H1 (cell line): ENCODE data around the gene TRIP13. TPM values are rescaled to one million over a fixed set of nuclear protein-coding genes. Genes with fewer than 3 reads are reported as not detected.

Experiments
- CTCF ChIA-PET: fragments of 300-600 bp; sonication (Branson Sonifier 250); formaldehyde crosslinking; loops from one replicate; lab custom pipeline; 2021; ENCODE audit not compliant: partially characterized antibody; lab: Charles Lee
- POLR2A ChIA-PET: fragments of 300-600 bp; sonication (Branson Sonifier 250); formaldehyde crosslinking; loops from one replicate; lab custom pipeline; 2021; ENCODE audit warnings: inconsistent platforms; ENCODE audit not compliant: partially characterized antibody; lab: Charles Lee
- DNase-seq, 2 experiments: peaks; one replicate each; pipeline versions ENCODE4 v3.0.0 to v3.0.0-alpha.2; 2010 to 2022; ENCODE audit warnings: low spot score in 2 of 2, low read depth in 1 of 2, mixed read lengths in 1 of 2
- FAIRE-seq: peaks from 2 replicates; lab custom pipeline; 2011; peaks lifted over from hg19 to GRCh38; lab: Jason Lieb, UNC
- H2AFZ ChIP-seq: 2 replicates; pipeline ENCODE4 v1.8.1; 2012; ENCODE audit warnings: low read length, inconsistent platforms
- H2AK5ac ChIP-seq: 2 replicates; pipeline ENCODE4 v1.6.1; 2013; ENCODE audit warnings: low read depth, low read length
- H2BK120ac ChIP-seq: replicated peaks from 2 replicates; pipeline ENCODE3; 2013; ENCODE audit warnings: low read depth, low read length, inconsistent platforms
- H2BK12ac ChIP-seq: 2 replicates; pipeline ENCODE4 v1.6.1; 2013; ENCODE audit warnings: low read depth, low read length
- H2BK15ac ChIP-seq: 2 replicates; pipeline ENCODE4 v1.6.1; 2013; ENCODE audit warnings: low read length
- H2BK20ac ChIP-seq: 2 replicates; pipeline ENCODE4 v1.6.1; 2013; ENCODE audit warnings: low read length
- H2BK5ac ChIP-seq: 2 replicates; pipeline ENCODE4 v1.6.1; 2013; ENCODE audit warnings: low read depth, low read length
- H3K14ac ChIP-seq: 2 replicates; pipeline ENCODE4 v1.6.1; 2013; ENCODE audit warnings: inconsistent platforms; ENCODE audit not compliant: insufficient read length
- H3K18ac ChIP-seq: 2 replicates; pipeline ENCODE4 v1.6.1; 2013; ENCODE audit warnings: low read length; ENCODE audit errors: extremely low read depth
- H3K23ac ChIP-seq: 2 replicates; pipeline ENCODE4 v1.6.1; 2013; ENCODE audit warnings: inconsistent platforms; ENCODE audit not compliant: insufficient read length
- H3K23me2 ChIP-seq: 2 replicates; pipeline ENCODE4 v1.6.1; 2013; ENCODE audit warnings: low read depth, low read length
- H3K27ac ChIP-seq: 2 replicates; pipeline ENCODE4 v1.6.1; 2011; ENCODE audit warnings: low read depth, low read length, inconsistent platforms
- H3K27me3 ChIP-seq, 4 experiments: replicated peaks in 1 of 4; 1 replicate in 1 of 4; 2 replicates in 3 of 4; pipeline versions ENCODE4 v1.6.1 to v1.8.1; 2011 to 2013; ENCODE audit warnings: low read length in 3 of 4, mild to moderate bottlenecking in 3 of 4, inconsistent platforms in 2 of 4, mixed read lengths in 2 of 4, moderate library complexity in 1 of 4; ENCODE audit not compliant: control insufficient read depth in 3 of 4, insufficient read depth in 3 of 4; ENCODE audit errors: extremely low read depth in 1 of 4
- H3K36me3 ChIP-seq, 4 experiments: 2 replicates each; pipeline versions ENCODE4 v1.6.1 to v1.8.1; 2011 to 2013; ENCODE audit warnings: mild to moderate bottlenecking in 4 of 4, low read length in 3 of 4, moderate library complexity in 2 of 4, control low read depth in 1 of 4, inconsistent platforms in 1 of 4; ENCODE audit not compliant: insufficient read depth in 4 of 4, control insufficient read depth in 2 of 4
- H3K4ac ChIP-seq: replicated peaks from 2 replicates; pipeline ENCODE3; 2013; ENCODE audit warnings: low read length, low read depth, mixed read lengths, inconsistent platforms; ENCODE audit not compliant: insufficient read length
- H3K4me1 ChIP-seq, 4 experiments: replicated peaks in 1 of 4; 1 replicate in 1 of 4; 2 replicates in 3 of 4; pipeline versions ENCODE4 v1.6.1 to v1.8.1; 2011 to 2013; ENCODE audit warnings: low read length in 3 of 4, inconsistent platforms in 2 of 4, mixed read lengths in 1 of 4; ENCODE audit not compliant: insufficient read depth in 4 of 4, control insufficient read depth in 3 of 4
- H3K4me2 ChIP-seq, 2 experiments: 2 replicates each; pipeline versions ENCODE4 v1.6.1 to v1.8.1; 2011 to 2013; ENCODE audit warnings: low read depth in 2 of 2, low read length in 2 of 2, control low read depth in 1 of 2, inconsistent platforms in 1 of 2, mild to moderate bottlenecking in 1 of 2; ENCODE audit not compliant: insufficient read depth in 1 of 2
- H3K4me3 ChIP-seq, 4 experiments: fragments of 200-600, 300-600 bp in 1 of 4; sonication (generic), shearing (Covaris generic), sonication (Bioruptor Twin) in 1 of 4; 2 replicates each; pipeline versions ENCODE4 v1.5.1 to v1.8.1; 2011 to 2016; ENCODE audit warnings: low read length in 4 of 4, low read depth in 3 of 4, control low read depth in 2 of 4, inconsistent platforms in 2 of 4, mild to moderate bottlenecking in 2 of 4, mixed read lengths in 1 of 4, moderate library complexity in 1 of 4; ENCODE audit not compliant: insufficient read depth in 2 of 4; ENCODE audit errors: extremely low read depth in 1 of 4
- H3K56ac ChIP-seq: replicated peaks from 2 replicates; pipeline ENCODE3; 2013; ENCODE audit warnings: low read depth, mild to moderate bottlenecking, mixed read lengths, low read length, inconsistent platforms; ENCODE audit not compliant: insufficient read length
- H3K79me1 ChIP-seq: 2 replicates; pipeline ENCODE4 v1.6.1; 2013; ENCODE audit warnings: low read depth, low read length, control low read depth
- H3K79me2 ChIP-seq, 2 experiments: 2 replicates each; pipeline versions ENCODE4 v1.6.1 to v1.8.1; 2012 to 2013; ENCODE audit warnings: low read length in 2 of 2, mild to moderate bottlenecking in 2 of 2, inconsistent platforms in 1 of 2; ENCODE audit not compliant: insufficient read depth in 2 of 2, control insufficient read depth in 1 of 2
- H3K9ac ChIP-seq, 4 experiments: replicated peaks in 1 of 4; 1 replicate in 1 of 4; 2 replicates in 3 of 4; pipeline versions ENCODE4 v1.6.1 to v1.8.1; 2011 to 2013; ENCODE audit warnings: low read depth in 3 of 4, low read length in 3 of 4, control low read depth in 2 of 4, mild to moderate bottlenecking in 2 of 4, moderate library complexity in 2 of 4, inconsistent platforms in 1 of 4; ENCODE audit errors: extremely low read depth in 1 of 4
- H3K9me3 ChIP-seq, 2 experiments: 2 replicates each; pipeline versions ENCODE4 v1.6.1 to v1.8.1; 2012 to 2013; ENCODE audit warnings: mild to moderate bottlenecking in 2 of 2, moderate library complexity in 2 of 2, control low read depth in 1 of 2, inconsistent platforms in 1 of 2, low read depth in 1 of 2, low read length in 1 of 2, mixed read lengths in 1 of 2; ENCODE audit not compliant: insufficient read depth in 2 of 2
- H4K20me1 ChIP-seq, 2 experiments: replicated peaks in 1 of 2; 2 replicates each; pipeline versions ENCODE3 to v1.8.1; 2011 to 2013; ENCODE audit warnings: inconsistent platforms in 2 of 2, low read length in 2 of 2, mild to moderate bottlenecking in 1 of 2; ENCODE audit not compliant: insufficient read depth in 2 of 2, control insufficient read depth in 1 of 2
- H4K5ac ChIP-seq: 2 replicates; pipeline ENCODE4 v1.6.1; 2013; ENCODE audit warnings: low read length, low read depth, mixed read lengths, inconsistent platforms; ENCODE audit not compliant: insufficient read length
- H4K8ac ChIP-seq: 2 replicates; pipeline ENCODE4 v1.8.0; 2013; ENCODE audit warnings: mild to moderate bottlenecking, moderate library complexity, low read length, inconsistent platforms; ENCODE audit not compliant: insufficient read depth; ENCODE audit errors: extremely low read depth
- H4K91ac ChIP-seq: replicated peaks from 2 replicates; pipeline ENCODE3; 2013; ENCODE audit warnings: low read length, mixed read lengths, inconsistent platforms; ENCODE audit not compliant: insufficient read length
- CTCF ChIP-seq, 3 experiments: IDR thresholded peaks; 1 replicate in 2 of 3; 2 replicates in 1 of 3; pipeline versions ENCODE4 v1.5.1 to v1.6.1; 2011; ENCODE audit warnings: low read length in 3 of 3, mild to moderate bottlenecking in 3 of 3, inconsistent platforms in 2 of 3, low read depth in 1 of 3, moderate library complexity in 1 of 3; ENCODE audit not compliant: insufficient read depth in 1 of 3; ENCODE audit errors: control extremely low read depth in 1 of 3
- WGBS, 2 experiments: shearing (Covaris generic) in 1 of 2; methylation state at CpG; one replicate each; pipeline versions ENCODE4 v1.1.6 to v1.1.7; 2013 to 2015; ENCODE audit warnings: low lambda C conversion rate in 2 of 2, mixed read lengths in 2 of 2, inconsistent platforms in 1 of 2, low coverage in 1 of 2, missing lambda C conversion rate in 1 of 2; ENCODE audit not compliant: insufficient replicate concordance in 2 of 2, insufficient coverage in 1 of 2, insufficient read length in 1 of 2; ENCODE audit errors: extremely low coverage in 1 of 2, missing lambda C conversion rate in 1 of 2; 5-methylcytosine and 5-hydroxymethylcytosine counted together
- polyA plus RNA-seq, 7 experiments: library from polyadenylated mRNA; depleted of rRNA in 3 of 7; stranded (reverse) in 5 of 7; unstranded in 2 of 7; fragments of >200 nt in 5 of 7; fragments of 200-250 nt in 2 of 7; gene quantifications; 1 replicate in 5 of 7; 2 replicates in 1 of 7; 4 replicates in 1 of 7; pipeline versions ENCODE4 v1.2.1 to v1.2.3, GENCODE V29; 2011 to 2013; ENCODE audit warnings: missing spikeins in 2 of 7, mixed read lengths in 2 of 7
- total RNA-seq: library from RNA; stranded (reverse); fragmentation: NEBNext Ultra II Directional; extraction: Animal tissue kit (Norgen Biotek cat#: 25700); gene quantifications from 2 replicates; pipeline ENCODE4 v1.2.1, GENCODE V29; 2021

Gene TRIP13
- total and polyA plus RNA-seq, 2 of the 8 experiments (the other 6 are each of a cell fraction or from before 2014, with no cell fraction given) = 20.0 to 39.2 TPM

- Histone ChIP-seq H3K9me3 (no peaks in the 10 kb centered on the region), H3K4me1 (peaks cover 0 to 3% (median 0%) of the 10 kb centered on the region in 4 experiments; a peak in 1 of 7 replicates), H4K8ac (0 out of 2 replicates have a peak overlapping the region, but pooled peaks have one; percentile 25), H3K56ac (no peak overlapping the region), H2BK20ac (no peak overlapping the region), H3K27ac (no peak overlapping the region), H3K4ac (no peak overlapping the region), H3K9ac (no peak overlapping the region), H2BK120ac (no peak overlapping the region), H2BK15ac (no peak overlapping the region), H4K20me1 (peaks cover 0 to 3% of the 10 kb centered on the region in 2 experiments), H4K91ac (no peak overlapping the region), H3K23ac (no peak overlapping the region), H3K79me1 (no peaks in the 10 kb centered on the region; the same call in 1 of the 2 replicates), H2AFZ (no peak overlapping the region), H3K27me3 (0 out of 7 replicates have a peak, but pooled peaks cover 0 to 2% (median 0%) of the 10 kb centered on the region in 4 experiments), H3K14ac (no peak overlapping the region), H3K79me2 (no peaks in the 10 kb centered on the region), H4K5ac (no peak overlapping the region), H3K23me2 (peaks cover 3% of the 10 kb centered on the region; the same call in 1 of the 2 replicates), H3K4me2 (no peak overlapping the region), H2BK12ac (no peak overlapping the region), H3K18ac (no peak overlapping the region; the same call in 1 of the 2 replicates), H2BK5ac (no peak overlapping the region), H3K4me3 (no peak overlapping the region), H2AK5ac (no peak overlapping the region), H3K36me3 (peaks cover 0 to 5% (median 0%) of the 10 kb centered on the region in 4 experiments; a peak in 3 of 8 replicates)
- ChIA-PET CTCF (interaction anchor here (1.3 kb wide), 1 partner anchor 24 kb away, joined by 3 read pairs; no protein-coding TSS in a partner anchor), POLR2A (interaction anchor here (0.9 to 2.8 kb wide), 5 partner anchors 9 to 379 kb away, joined by 3 to 20 read pairs (median 5); no protein-coding TSS in a partner anchor)
- no peak for TF ChIP-seq CTCF (IDR thresholded peaks at IDR 0.05; ENCODE audit: control extremely low read depth in 1 of 3, insufficient read depth in 1 of 3, low read depth in 1 of 3, low read length in 3 of 3)
- DNase-seq (no peak), FAIRE-seq (no peak)
- WGBS, 2 experiments = 96% methylated on average over 17 of the region's 19 CpGs; no CpG with 5 or more reads in 1 of the 2 experiments
Measured at GRCh38 chr5:851076-851475, 41.6 kb upstream of the TRIP13 start.
